ENCODE measurements around the gene GCSH. TPM values are rescaled to one million over a fixed set of nuclear protein-coding genes. Genes with fewer than 3 reads are reported as not detected.

GCSH gene
- total RNA-seq, 1 experiment from 2014 or later = 36.6 TPM

- H3K9me3 ChIP-seq (ENCODE audit: control insufficient read depth, insufficient read depth, low read depth, low read length) = no peaks in the 10 kb centered on the region
- H3K27ac ChIP-seq (ENCODE audit: low read length) = no peak overlapping the region
- no peaks in the 10 kb centered on the region for H3K36me3 ChIP-seq (ENCODE audit: control insufficient read depth, insufficient read depth, low read length)
- POLR2A ChIA-PET = no interaction called here
- H3K4me1 ChIP-seq (ENCODE audit: control insufficient read depth, insufficient read depth, low read length) = no peaks in the 10 kb centered on the region
- no peak overlapping the region for H3K4me3 ChIP-seq (ENCODE audit: low read depth in 2 of 2, low read length in 2 of 2)
- no peaks in the 10 kb centered on the region for H3K27me3 ChIP-seq (ENCODE audit: control insufficient read depth, insufficient read depth, low read length)
- intact Hi-C loops (cut with micrococcal nuclease; ENCODE audit: unreplicated experiment) (no loop called here), in situ Hi-C loops (cut with HindIII; ENCODE audit: low pct_unique_long_range_greater_than_20kb, low sequenced_read_pairs) (no loop called here)
- CTCF ChIA-PET = no interaction called here
- ATAC-seq (peak; percentile 56; the same call in 1 of the 2 replicates), DNase-seq (ENCODE audit: low read depth, low spot score) (no peak)
- BruUV-seq (replicated peaks) = no TSS peak
- TF ChIP-seq CTCF (IDR thresholded peaks at IDR 0.05) = no peak
Observed at GRCh38 chr16:81106826-81107503, 10.8 kb upstream of the GCSH start.

GRCh38 chr16:81105946-81106345 is 9.8 kb upstream of the GCSH start:
- TF ChIP-seq CTCF (IDR thresholded peaks at IDR 0.05) = no peak
- TF ChIP-seq REST (IDR thresholded peaks at IDR 0.05; ENCODE audit: insufficient read depth in 1 of 2, low read depth in 2 of 2, low read length in 1 of 2) = no peak
- TF ChIP-seq SIN3A (IDR thresholded peaks at IDR 0.05; ENCODE audit: borderline replicate concordance, insufficient read depth, low read depth, low read length) = no peak
- DNase-seq (ENCODE audit: low read depth, low spot score) = no peak
- ATAC-seq = no peak
- no TSS peak for BruUV-seq (replicated peaks)
- Histone ChIP-seq H3K4me1 (ENCODE audit: control insufficient read depth, insufficient read depth, low read length) (no peaks in the 10 kb centered on the region), H3K4me3 (ENCODE audit: low read depth in 2 of 2, low read length in 2 of 2) (no peak overlapping the region), H3K27ac (ENCODE audit: low read length) (no peak overlapping the region), H3K9me3 (ENCODE audit: control insufficient read depth, insufficient read depth, low read depth, low read length) (no peaks in the 10 kb centered on the region), H3K36me3 (ENCODE audit: control insufficient read depth, insufficient read depth, low read length) (no peaks in the 10 kb centered on the region), H3K27me3 (ENCODE audit: control insufficient read depth, insufficient read depth, low read length) (no peaks in the 10 kb centered on the region)
- ChIA-PET CTCF (no interaction called here), POLR2A (no interaction called here)
- intact Hi-C loops (cut with micrococcal nuclease; ENCODE audit: unreplicated experiment) (no loop called here), in situ Hi-C loops (cut with HindIII; ENCODE audit: low pct_unique_long_range_greater_than_20kb, low sequenced_read_pairs) (no loop called here)

GRCh38 chr16:81101702-81102101 is 5.5 kb upstream of the GCSH start:
- no peaks in the 10 kb centered on the region for H3K27me3 ChIP-seq (ENCODE audit: control insufficient read depth, insufficient read depth, low read length)
- CTCF ChIA-PET = no interaction called here
- ATAC-seq (no peak), DNase-seq (ENCODE audit: low read depth, low spot score) (no peak)
- H3K4me1 ChIP-seq (ENCODE audit: control insufficient read depth, insufficient read depth, low read length) = peaks cover 4% of the 10 kb centered on the region; the same call in 1 of the 2 replicates
- no peak overlapping the region for H3K4me3 ChIP-seq (ENCODE audit: low read depth in 2 of 2, low read length in 2 of 2)
- intact Hi-C loops (cut with micrococcal nuclease; ENCODE audit: unreplicated experiment) (no loop called here), in situ Hi-C loops (cut with HindIII; ENCODE audit: low pct_unique_long_range_greater_than_20kb, low sequenced_read_pairs) (no loop called here)
- no peak overlapping the region for H3K27ac ChIP-seq (ENCODE audit: low read length)
- no TSS peak for BruUV-seq (replicated peaks)
- H3K36me3 ChIP-seq (ENCODE audit: control insufficient read depth, insufficient read depth, low read length) = no peaks in the 10 kb centered on the region
- POLR2A ChIA-PET = no interaction called here
- H3K9me3 ChIP-seq (ENCODE audit: control insufficient read depth, insufficient read depth, low read depth, low read length) = no peaks in the 10 kb centered on the region
- TF ChIP-seq TCF7L2 (IDR thresholded peaks at IDR 0.05; ENCODE audit: low read depth, low read length) (no peak), REST (IDR thresholded peaks at IDR 0.05; ENCODE audit: insufficient read depth in 1 of 2, low read depth in 2 of 2, low read length in 1 of 2) (no peak), CTCF (IDR thresholded peaks at IDR 0.05) (no peak), POLR2AphosphoS5 (IDR thresholded peaks at IDR 0.05; ENCODE audit: low read depth, low read length) (no peak), SIN3A (IDR thresholded peaks at IDR 0.05; ENCODE audit: borderline replicate concordance, insufficient read depth, low read depth, low read length) (no peak)
